Measurements from ENCODE around the gene HS6ST3.
"Not testable (repeated sequence)": the region's sequence is repeated elsewhere in the genome, so short reads cannot be mapped to it uniquely, and the experiment has no call there.

The HS6ST3 gene

GRCh38 chr13:96762876-96763275 lies 673.0 kb downstream of the HS6ST3 start:
- DNase-seq = no peak

GRCh38 chr13:96766306-96766705 lies 676.4 kb downstream of the HS6ST3 start:
- no peak for DNase-seq

GRCh38 chr13:96768524-96768923 lies 678.6 kb downstream of the HS6ST3 start:
- no peak for DNase-seq

GRCh38 chr13:96769874-96770273 lies 680.0 kb downstream of the HS6ST3 start:
- DNase-seq = no peak

GRCh38 chr13:96771486-96772367 lies 681.8 kb downstream of the HS6ST3 start:
- DNase-seq = no peak

- DNase-seq = no peak
These were observed 682.5 kb downstream of the HS6ST3 start for GRCh38 chr13:96772426-96772825.

GRCh38 chr13:96778302-96778701 lies 688.4 kb downstream of the HS6ST3 start:
- not testable (repeated sequence) for DNase-seq

- no peak for DNase-seq
These were observed 689.8 kb downstream of the HS6ST3 start for GRCh38 chr13:96779691-96780090.

GRCh38 chr13:96780105-96780504 lies 690.2 kb downstream of the HS6ST3 start:
- DNase-seq = no peak

- no peak for DNase-seq
These were observed 691.2 kb downstream of the HS6ST3 start for GRCh38 chr13:96781141-96781540.

GRCh38 chr13:96782186-96782585 lies 692.3 kb downstream of the HS6ST3 start:
- DNase-seq = no peak

GRCh38 chr13:96783057-96783456 lies 693.1 kb downstream of the HS6ST3 start:
- no peak for DNase-seq

- no peak for DNase-seq
These were observed 693.6 kb downstream of the HS6ST3 start for GRCh38 chr13:96783511-96783910.

- DNase-seq = no peak
These were observed 696.1 kb downstream of the HS6ST3 start for GRCh38 chr13:96785986-96786385.

- no peak for DNase-seq
These were observed 702.3 kb downstream of the HS6ST3 start for GRCh38 chr13:96792188-96792587.

GRCh38 chr13:96792736-96793403 lies 703.0 kb downstream of the HS6ST3 start:
- DNase-seq = no peak

- no peak for DNase-seq
These were observed 703.5 kb downstream of the HS6ST3 start for GRCh38 chr13:96793404-96793755.

- DNase-seq = no peak
These were observed 704.8 kb downstream of the HS6ST3 start for GRCh38 chr13:96794669-96795068.

- no peak for DNase-seq
These were observed 705.8 kb downstream of the HS6ST3 start for GRCh38 chr13:96795670-96796069.

GRCh38 chr13:96796091-96796633 lies 706.3 kb downstream of the HS6ST3 start:
- no peak for DNase-seq

GRCh38 chr13:96797136-96797535 lies 707.2 kb downstream of the HS6ST3 start:
- DNase-seq = no peak

GRCh38 chr13:96803456-96804100 lies 713.7 kb downstream of the HS6ST3 start:
- no peak for DNase-seq

GRCh38 chr13:96804174-96804573 lies 714.3 kb downstream of the HS6ST3 start:
- no peak for DNase-seq

GRCh38 chr13:96806746-96807145 lies 716.8 kb downstream of the HS6ST3 start:
- no peak for DNase-seq
